Choroid plexus epithelial cell (primary cell): ENCODE measurements around the gene PRKG1.

Experiments used
- DNase-seq: peaks from one replicate; pipeline ENCODE4 v3.0.0-alpha.2; 2010; ENCODE audit warnings: low read depth
- H3K4me3 ChIP-seq: 2 replicates; pipeline ENCODE4 v1.5.1; 2011; ENCODE audit warnings: low read depth, mild to moderate bottlenecking, control low read depth, low read length, moderate library complexity
- TF ChIP-seq, protein P1 (sequence below): conservative IDR thresholded peaks from 2 replicates; pipeline ENCODE4 v1.5.1; 2011; ENCODE audit warnings: low read depth, mild to moderate bottlenecking, control low read depth, inconsistent platforms, low read length, moderate library complexity

PRKG1 gene

DNA sequence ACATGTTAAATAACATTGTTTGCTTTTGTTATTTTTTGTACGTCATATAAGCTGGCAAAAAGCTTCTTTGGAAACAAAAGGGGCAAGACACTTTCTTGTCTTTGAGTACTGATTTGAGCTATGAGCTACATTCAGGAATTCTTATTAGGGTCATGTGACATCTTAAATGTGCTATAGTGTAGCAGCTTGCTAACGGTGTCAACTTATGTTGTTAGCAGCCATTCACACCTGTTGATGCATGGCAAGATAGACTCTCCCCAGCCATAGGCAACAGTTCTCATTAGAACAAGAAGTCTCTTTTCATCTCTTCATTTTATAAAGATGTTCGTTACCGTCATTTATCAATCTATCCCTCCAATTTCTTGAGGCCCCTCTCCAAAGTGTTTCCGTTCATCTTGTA is 411.4 kb downstream of the PRKG1 start:
- DNase-seq: no peak
- TF ChIP-seq, protein P1, sequence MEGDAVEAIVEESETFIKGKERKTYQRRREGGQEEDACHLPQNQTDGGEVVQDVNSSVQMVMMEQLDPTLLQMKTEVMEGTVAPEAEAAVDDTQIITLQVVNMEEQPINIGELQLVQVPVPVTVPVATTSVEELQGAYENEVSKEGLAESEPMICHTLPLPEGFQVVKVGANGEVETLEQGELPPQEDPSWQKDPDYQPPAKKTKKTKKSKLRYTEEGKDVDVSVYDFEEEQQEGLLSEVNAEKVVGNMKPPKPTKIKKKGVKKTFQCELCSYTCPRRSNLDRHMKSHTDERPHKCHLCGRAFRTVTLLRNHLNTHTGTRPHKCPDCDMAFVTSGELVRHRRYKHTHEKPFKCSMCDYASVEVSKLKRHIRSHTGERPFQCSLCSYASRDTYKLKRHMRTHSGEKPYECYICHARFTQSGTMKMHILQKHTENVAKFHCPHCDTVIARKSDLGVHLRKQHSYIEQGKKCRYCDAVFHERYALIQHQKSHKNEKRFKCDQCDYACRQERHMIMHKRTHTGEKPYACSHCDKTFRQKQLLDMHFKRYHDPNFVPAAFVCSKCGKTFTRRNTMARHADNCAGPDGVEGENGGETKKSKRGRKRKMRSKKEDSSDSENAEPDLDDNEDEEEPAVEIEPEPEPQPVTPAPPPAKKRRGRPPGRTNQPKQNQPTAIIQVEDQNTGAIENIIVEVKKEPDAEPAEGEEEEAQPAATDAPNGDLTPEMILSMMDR: no peak
- no peak overlapping the region for H3K4me3 ChIP-seq

DNA sequence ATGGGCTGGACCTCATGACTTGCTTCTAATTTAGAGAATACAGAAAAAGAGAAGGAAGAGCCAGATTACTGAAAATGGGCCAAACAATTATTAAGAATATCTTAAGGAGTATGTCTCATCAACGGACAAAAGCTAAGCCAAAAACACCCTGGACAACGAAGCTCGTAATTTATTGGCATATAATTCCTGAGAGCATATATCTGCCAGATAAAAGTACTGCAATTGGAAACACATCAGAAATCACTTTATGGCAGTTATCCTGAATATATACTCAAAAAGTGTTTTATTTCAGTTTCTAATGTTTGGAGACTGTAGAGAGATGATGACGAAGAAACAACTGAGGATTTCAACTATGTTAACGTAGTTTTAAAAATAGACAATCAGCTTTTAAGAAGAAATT is 413.3 kb downstream of the PRKG1 start:
- DNase-seq: no peak
- TF ChIP-seq, protein P1: no peak

DNA sequence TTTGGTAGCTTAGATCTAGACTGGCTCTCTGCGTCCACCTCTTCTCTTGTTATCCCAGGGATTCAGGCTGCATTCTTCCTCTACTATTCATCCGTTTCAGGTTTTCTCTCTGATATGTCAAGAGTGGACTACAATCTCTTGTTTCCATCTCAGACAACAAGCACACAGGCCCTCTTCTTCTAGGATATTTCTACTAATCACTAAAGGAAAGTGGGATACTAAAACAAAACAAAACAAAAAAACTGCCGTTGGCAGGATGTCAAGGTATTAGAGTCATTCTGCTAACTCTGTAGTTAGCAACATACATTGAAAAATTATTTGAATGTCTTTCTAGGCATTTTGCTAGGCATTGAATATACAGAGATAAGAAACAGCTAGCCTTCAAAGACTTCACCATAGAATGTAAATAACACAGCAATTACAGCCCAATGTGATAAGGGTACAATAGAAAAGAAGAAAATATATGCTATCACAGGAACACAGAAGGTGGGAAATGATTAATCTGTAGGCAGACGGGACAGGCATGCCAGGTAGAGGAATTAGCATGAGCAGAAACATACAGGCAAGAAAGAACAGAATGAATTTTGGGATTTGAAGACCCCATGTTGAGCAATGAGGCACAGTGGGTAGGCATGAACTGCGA is 414.6 kb downstream of the PRKG1 start:
- DNase-seq: no peak
- TF ChIP-seq, protein P1: no peak

More for the DNA sequence above, 413.3 kb downstream of the PRKG1 start:
- H3K4me3 ChIP-seq: no peak overlapping the region

DNA sequence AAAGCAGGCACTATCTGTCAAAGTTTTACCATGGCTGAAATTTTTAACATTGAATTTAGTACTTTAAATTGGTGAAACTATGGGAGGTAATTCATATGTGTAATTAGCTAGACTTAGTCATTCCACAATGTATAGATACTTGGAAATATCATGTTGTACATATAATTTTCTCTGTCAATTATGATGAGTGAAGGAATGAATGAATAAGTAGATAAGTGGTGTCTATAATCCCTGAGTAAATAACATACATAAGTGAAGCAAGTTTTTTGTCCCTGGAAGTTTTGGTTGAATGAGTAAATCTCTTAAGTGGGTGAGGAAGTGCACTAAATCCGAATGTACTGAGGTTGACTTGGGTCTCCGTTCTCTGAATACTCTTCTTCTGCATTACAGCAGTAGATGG is 424.1 kb downstream of the PRKG1 start:
- TF ChIP-seq, protein P1: no peak
- DNase-seq: no peak
- no peak overlapping the region for H3K4me3 ChIP-seq

More for the DNA sequence above, 414.6 kb downstream of the PRKG1 start:
- no peak overlapping the region for H3K4me3 ChIP-seq

DNA sequence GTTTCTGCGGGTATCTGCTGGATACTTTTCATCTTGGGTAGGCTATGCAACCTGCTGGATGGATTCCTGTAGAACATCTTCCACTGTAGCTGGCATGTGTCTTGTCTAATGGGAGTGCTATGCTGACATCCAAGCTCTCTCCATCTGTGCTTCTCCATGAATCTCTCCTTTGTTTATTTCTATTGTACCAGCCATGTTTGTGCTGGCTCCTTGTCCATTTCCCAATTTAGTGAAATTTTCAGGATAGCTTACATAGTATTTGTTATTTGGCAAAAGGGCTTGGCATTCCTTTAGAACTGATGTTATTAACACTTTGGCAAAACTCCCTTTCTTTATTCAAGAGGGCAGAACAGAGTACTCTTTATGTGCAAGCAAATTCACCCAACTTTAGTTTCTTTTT is 427.1 kb downstream of the PRKG1 start:
- H3K4me3 ChIP-seq: no peak overlapping the region
- DNase-seq: no peak
- TF ChIP-seq, protein P1: no peak

DNA sequence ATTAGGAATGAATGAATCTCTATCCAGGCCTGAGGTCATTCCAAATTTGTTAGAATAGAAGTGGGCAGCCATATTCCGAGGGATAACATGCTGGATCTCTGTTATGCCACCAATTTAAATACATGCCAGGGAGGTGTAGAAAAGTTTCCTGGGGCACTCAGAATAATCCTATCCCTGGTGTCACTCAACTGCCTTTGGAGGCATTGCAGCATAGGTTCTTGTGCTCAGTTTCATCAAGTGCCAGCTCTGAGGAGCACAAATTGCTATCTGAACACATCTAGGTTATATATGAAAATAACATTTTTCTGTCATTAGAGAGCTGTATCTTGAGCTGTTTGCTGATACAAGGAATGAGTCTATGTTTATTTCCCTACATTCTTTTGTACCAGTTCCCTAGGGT is 427.8 kb downstream of the PRKG1 start:
- H3K4me3 ChIP-seq: no peak overlapping the region
- TF ChIP-seq, protein P1: no peak
- DNase-seq: no peak

DNA sequence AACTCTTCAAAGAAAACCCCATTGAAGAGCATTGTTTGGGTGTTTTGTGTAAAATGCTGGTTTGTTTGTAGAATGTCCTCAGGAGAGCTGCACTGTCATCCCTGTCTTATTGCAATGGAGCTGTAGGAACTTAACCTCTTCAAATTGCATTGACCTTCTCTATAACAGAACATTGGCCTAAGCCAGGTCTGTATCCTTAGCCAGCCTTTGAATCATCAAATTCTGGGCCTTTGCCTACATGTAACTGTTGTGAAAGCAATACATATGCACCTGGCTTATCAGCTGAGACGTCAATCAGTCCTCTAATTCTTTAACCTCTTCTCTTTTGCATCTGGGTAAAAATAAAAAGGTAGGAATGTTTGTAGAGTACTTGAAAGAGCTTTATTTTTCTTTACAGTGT is 429.1 kb downstream of the PRKG1 start:
- TF ChIP-seq, protein P1: no peak
- DNase-seq: no peak
- no peak overlapping the region for H3K4me3 ChIP-seq
